A673 (cell line): ENCODE measurements around the gene PPARA. TPM values are rescaled to one million over a fixed set of nuclear protein-coding genes. Genes with fewer than 3 reads are reported as not detected.

Source experiments
- BruUV-seq: library from RNA; stranded (reverse); fragments of 400-500 nt; replicated peaks from 2 replicates; lab custom pipeline; 2021; lab: Mats Ljungman, UMichigan
- CTCF ChIA-PET: fragments of 300-600 bp; sonication (Branson Sonifier 250); formaldehyde crosslinking; loops from one replicate; lab custom pipeline; 2022; ENCODE audit warnings: antibody characterized with exemption; lab: Charles Lee
- POLR2A ChIA-PET: fragments of 300-600 bp; sonication (Branson Sonifier 250); formaldehyde crosslinking; loops from one replicate; lab custom pipeline; 2022; ENCODE audit warnings: antibody characterized with exemption; ENCODE audit not compliant: low non-redundant PET; lab: Charles Lee
- DNase-seq: peaks from one replicate; pipeline ENCODE4 v3.0.0-alpha.2; 2015; ENCODE audit warnings: low spot score
- H3K27ac ChIP-seq: fragments of 200-600 bp; sonication (generic); 2 replicates; pipeline ENCODE4 v1.5.1; 2016; ENCODE audit warnings: mixed run types, low read depth, mild to moderate bottlenecking, mixed read lengths, antibody characterized with exemption, low read length; ENCODE audit not compliant: poor library complexity, severe bottlenecking
- H3K27me3 ChIP-seq: fragments of 200-600 bp; sonication (generic); replicated peaks from 2 replicates; pipeline ENCODE4 v1.6.1; 2017; ENCODE audit warnings: mixed run types, low read depth, mild to moderate bottlenecking, mixed read lengths, antibody characterized with exemption, low read length; ENCODE audit not compliant: insufficient read depth, poor library complexity
- H3K36me3 ChIP-seq: fragments of 200-600 bp; sonication (generic); 2 replicates; pipeline ENCODE4 v1.6.1; 2016; ENCODE audit warnings: mixed run types, mild to moderate bottlenecking, mixed read lengths, antibody characterized with exemption, low read length; ENCODE audit not compliant: insufficient read depth, poor library complexity, severe bottlenecking
- H3K4me1 ChIP-seq: fragments of 200-600 bp; sonication (generic); 2 replicates; pipeline ENCODE4 v1.6.1; 2017; ENCODE audit warnings: mixed run types, mild to moderate bottlenecking, mixed read lengths, antibody characterized with exemption, low read length; ENCODE audit not compliant: insufficient read depth, poor library complexity, severe bottlenecking
- H3K4me3 ChIP-seq: fragments of 200-600 bp; sonication (generic); 2 replicates; pipeline ENCODE4 v1.5.1; 2016; ENCODE audit warnings: low read depth, mixed run types, mild to moderate bottlenecking, mixed read lengths, low read length; ENCODE audit not compliant: poor library complexity, severe bottlenecking
- H3K9me3 ChIP-seq: fragments of 200-600 bp; sonication (generic); 2 replicates; pipeline ENCODE4 v1.6.1; 2016; ENCODE audit warnings: mixed run types, low read depth, mild to moderate bottlenecking, mixed read lengths, antibody characterized with exemption, low read length; ENCODE audit not compliant: poor library complexity, severe bottlenecking
- EZH2 ChIP-seq: fragments of 200-600 bp; sonication (generic); IDR thresholded peaks from 2 replicates; pipeline ENCODE4 v1.6.1; 2017; ENCODE audit warnings: borderline replicate concordance, low read depth, mild to moderate bottlenecking, mixed read lengths, antibody characterized with exemption, low read length; ENCODE audit not compliant: poor library complexity, severe bottlenecking
- intact Hi-C: fragments of 100-400 bp; cut with micrococcal nuclease; formaldehyde crosslinking; loops from one replicate; pipeline ENCODE4 v1.10.0; 2022; ENCODE audit not compliant: unreplicated experiment
- total RNA-seq: library from RNA; stranded (reverse); gene quantifications from 2 replicates; pipeline ENCODE4 v1.2.3, GENCODE V29; 2021
- TF ChIP-seq, protein P1 (sequence below): fragments of 300-800, 200-600 bp; sonication (generic); conservative IDR thresholded peaks from 2 replicates; pipeline ENCODE4 v1.5.1; 2017; ENCODE audit warnings: low read depth, mild to moderate bottlenecking, antibody characterized with exemption, low read length, moderate library complexity, mixed read lengths

The PPARA gene
- total RNA-seq, 1 experiment from 2014 or later = 2.0 TPM

GRCh38 chr22:46159212-46159611 lies 8.9 kb downstream of the PPARA start:
- no peak for DNase-seq
- TF ChIP-seq, protein P1, sequence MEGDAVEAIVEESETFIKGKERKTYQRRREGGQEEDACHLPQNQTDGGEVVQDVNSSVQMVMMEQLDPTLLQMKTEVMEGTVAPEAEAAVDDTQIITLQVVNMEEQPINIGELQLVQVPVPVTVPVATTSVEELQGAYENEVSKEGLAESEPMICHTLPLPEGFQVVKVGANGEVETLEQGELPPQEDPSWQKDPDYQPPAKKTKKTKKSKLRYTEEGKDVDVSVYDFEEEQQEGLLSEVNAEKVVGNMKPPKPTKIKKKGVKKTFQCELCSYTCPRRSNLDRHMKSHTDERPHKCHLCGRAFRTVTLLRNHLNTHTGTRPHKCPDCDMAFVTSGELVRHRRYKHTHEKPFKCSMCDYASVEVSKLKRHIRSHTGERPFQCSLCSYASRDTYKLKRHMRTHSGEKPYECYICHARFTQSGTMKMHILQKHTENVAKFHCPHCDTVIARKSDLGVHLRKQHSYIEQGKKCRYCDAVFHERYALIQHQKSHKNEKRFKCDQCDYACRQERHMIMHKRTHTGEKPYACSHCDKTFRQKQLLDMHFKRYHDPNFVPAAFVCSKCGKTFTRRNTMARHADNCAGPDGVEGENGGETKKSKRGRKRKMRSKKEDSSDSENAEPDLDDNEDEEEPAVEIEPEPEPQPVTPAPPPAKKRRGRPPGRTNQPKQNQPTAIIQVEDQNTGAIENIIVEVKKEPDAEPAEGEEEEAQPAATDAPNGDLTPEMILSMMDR = no peak
- TF ChIP-seq EZH2 = no peak
- POLR2A ChIA-PET = no interaction called here
- intact Hi-C loops = no loop called here
- Histone ChIP-seq H3K36me3 (no peaks in the 10 kb centered on the region), H3K4me1 (no peaks in the 10 kb centered on the region), H3K27ac (no peak overlapping the region), H3K9me3 (no peaks in the 10 kb centered on the region), H3K4me3 (no peak overlapping the region), H3K27me3 (no peaks in the 10 kb centered on the region)
- BruUV-seq = no TSS peak
- CTCF ChIA-PET = no interaction called here

DNA sequence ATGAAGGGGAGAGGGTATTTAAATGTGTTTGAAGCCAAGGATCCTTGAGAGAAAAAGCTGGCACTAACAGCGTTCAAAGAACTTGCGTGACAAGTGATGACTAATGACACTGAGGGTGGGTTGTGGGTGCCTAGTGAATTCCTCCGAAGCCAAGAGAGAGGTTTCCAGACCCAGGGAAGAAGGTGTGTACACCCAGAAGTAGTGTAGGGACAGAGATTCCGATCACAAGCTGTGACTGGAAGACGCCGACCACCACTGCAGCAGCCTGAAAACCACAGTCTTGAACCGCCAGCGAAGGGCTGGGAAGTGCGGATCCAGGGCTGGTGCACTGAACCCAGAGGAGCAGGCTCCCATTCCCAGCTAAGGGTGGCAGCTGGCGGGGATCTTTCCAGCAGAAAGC lies 9.5 kb downstream of the PPARA start:
- ChIA-PET CTCF (no interaction called here), POLR2A (no interaction called here)
- Histone ChIP-seq H3K9me3 (no peaks in the 10 kb centered on the region), H3K27ac (no peak overlapping the region), H3K4me1 (no peaks in the 10 kb centered on the region), H3K27me3 (no peaks in the 10 kb centered on the region), H3K4me3 (no peak overlapping the region), H3K36me3 (no peaks in the 10 kb centered on the region)
- no peak for DNase-seq
- TF ChIP-seq, protein P1 = no peak
- TF ChIP-seq EZH2 = no peak
- intact Hi-C loops = no loop called here
- no TSS peak for BruUV-seq

GRCh38 chr22:46162285-46162684 lies 12.0 kb downstream of the PPARA start:
- intact Hi-C loops = no loop called here
- POLR2A ChIA-PET = interaction anchor here (0.6 kb wide), 1 partner anchor 10 kb away, joined by 6 read pairs; no protein-coding TSS in a partner anchor
- no TSS peak for BruUV-seq
- H3K27me3 ChIP-seq = no peaks in the 10 kb centered on the region
- H3K9me3 ChIP-seq = no peaks in the 10 kb centered on the region
- no peaks in the 10 kb centered on the region for H3K4me1 ChIP-seq
- no peak for DNase-seq
- H3K27ac ChIP-seq = no peak overlapping the region
- H3K4me3 ChIP-seq = no peak overlapping the region
- TF ChIP-seq EZH2 = no peak
- TF ChIP-seq, protein P1 = no peak
- CTCF ChIA-PET = no interaction called here
- no peaks in the 10 kb centered on the region for H3K36me3 ChIP-seq
